IPS-NIHi11 (cell line): ENCODE results near the gene TSGA10IP.

Source experiments
- DNase-seq: peaks from one replicate; pipeline ENCODE4 v3.0.0; 2012; ENCODE audit warnings: mixed read lengths, low spot score

Gene TSGA10IP

GRCh38 chr11:66008095-66008467 is 62.8 kb downstream of the TSGA10IP start:
- no peak for DNase-seq

DNA sequence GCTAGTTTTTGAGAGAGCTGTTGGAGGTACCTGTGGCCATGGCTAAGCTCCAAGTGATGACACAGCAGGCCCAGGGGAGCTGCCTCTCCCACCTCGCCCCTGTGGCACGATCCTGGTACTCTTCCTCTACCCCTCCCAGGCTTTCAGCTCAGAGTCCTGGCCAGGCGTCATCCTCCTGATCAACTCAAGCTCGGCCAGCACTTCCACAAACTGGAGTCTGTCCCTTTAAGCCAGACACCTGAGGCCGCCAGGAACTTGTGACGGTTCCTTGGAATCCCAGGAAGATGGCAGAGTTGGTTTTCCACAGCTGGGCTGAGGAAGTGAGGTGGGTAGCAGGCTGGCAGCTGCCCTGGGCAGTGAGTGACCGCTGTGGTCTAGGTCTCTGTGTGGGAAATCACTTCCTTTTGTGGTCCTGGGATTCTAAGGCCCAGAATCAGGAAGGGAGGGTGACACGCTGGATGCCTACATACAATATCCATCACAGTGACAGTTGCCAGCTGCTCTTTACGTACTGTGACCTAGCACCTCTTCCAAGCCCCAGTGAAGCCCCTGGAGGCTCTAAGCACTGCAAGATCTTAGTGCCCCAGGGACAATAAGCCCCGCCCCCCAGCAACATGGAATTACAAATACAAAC is 63.3 kb downstream of the TSGA10IP start:
- no peak for DNase-seq
